NCI-H187 treated with DMSO at 0.1 percent for 48 hours (cell line): Measurements from ENCODE around the gene RHOJ.

Experiments
- DNase-seq: peaks from one replicate; lab custom pipeline; 2025; lab: John Stamatoyannopoulos, UW

RHOJ gene

GRCh38 chr14:63205866-63206265 lies 1.6 kb downstream of the RHOJ start:
- DNase-seq: no peak

DNA sequence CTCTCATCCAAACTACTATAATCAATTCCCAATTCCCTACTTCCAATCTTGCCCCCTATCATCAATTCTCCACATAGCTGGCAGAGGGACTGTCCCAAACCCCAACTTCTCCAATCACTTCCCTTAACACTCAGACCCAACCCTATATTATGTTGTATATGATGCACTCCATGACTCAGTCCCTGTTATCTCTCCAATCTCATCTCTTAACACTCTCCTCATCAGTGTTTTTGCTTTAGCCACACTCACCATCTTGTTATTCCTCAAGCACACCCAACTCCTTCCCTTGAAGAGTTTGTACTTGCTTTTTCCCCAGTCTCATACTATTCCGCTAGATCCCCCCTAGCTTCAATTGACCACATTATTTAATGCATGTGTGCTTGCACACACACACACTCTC lies 4.9 kb downstream of the RHOJ start:
- DNase-seq: no peak

DNA sequence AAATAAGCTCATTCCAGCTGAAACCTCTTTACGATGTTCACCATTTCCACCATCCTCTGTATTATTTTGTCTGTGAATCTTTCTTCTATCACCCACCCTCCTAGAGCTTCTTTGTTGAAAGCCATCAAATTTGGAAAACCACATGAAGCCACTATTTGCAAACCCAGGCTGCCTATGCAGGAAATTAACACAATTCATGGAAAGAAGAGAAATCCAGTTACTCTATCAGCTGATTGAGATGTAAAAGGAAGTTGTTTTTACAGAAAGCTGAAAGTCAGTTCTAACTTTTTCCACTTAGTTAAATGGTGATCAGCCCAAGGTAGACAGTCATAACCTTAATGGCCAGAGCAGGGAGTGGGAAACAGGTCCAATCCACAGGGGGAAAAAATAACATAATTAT lies 6.6 kb downstream of the RHOJ start:
- DNase-seq: no peak

DNA sequence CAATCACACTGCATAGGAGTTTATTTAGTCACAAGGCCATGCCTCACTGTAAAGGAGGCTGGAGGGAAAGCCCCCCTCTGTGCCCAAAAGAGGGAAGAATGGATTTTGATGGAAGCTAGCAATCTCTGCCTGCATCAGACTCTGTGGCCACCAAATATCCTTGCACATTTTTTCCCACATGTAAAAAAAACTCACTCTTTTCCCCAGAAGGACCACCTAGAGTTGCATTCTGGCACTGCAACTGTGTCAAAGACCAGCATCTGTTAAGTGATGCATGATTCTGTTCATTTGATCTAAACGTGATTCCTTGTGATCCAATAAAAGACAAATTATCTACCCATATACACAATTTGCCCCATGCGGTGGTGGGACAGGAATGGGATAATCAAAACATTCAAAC lies 8.0 kb downstream of the RHOJ start:
- no peak for DNase-seq

DNA sequence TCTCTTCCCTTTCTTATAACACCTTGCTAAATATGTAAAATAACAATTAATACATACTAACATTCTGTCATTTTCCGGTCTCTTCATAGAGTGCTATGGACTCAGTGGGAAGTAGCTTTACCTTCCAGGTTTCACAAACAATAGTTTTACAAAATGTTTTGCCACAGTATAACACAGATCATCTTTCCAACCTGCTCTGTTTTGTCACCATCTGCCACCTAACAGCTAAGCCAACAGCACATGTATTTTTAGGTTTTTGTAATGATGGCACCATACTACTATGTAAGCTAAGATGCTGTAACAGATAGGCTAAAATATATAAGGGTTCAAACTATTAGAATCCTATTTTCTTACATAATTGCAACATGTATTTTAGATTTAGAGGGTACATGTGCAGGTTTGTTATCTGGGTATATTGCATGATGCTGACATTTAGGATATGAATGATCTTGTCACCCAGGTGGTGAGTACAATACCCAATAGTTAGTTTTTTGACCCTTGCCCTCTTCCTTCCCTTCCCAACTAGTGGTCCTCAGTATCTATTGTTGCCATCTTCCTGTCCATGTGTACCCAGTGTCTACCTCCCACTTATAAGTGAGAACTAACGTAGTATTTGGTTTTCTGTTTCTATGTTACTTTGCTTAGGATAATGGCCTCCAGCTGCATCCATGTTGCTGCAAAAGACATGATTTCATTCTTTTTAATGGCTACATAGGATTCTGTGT lies 8.7 kb downstream of the RHOJ start:
- DNase-seq: no peak

- no peak for DNase-seq
These were observed 10.4 kb downstream of the RHOJ start for GRCh38 chr14:63214417-63215196.

DNA sequence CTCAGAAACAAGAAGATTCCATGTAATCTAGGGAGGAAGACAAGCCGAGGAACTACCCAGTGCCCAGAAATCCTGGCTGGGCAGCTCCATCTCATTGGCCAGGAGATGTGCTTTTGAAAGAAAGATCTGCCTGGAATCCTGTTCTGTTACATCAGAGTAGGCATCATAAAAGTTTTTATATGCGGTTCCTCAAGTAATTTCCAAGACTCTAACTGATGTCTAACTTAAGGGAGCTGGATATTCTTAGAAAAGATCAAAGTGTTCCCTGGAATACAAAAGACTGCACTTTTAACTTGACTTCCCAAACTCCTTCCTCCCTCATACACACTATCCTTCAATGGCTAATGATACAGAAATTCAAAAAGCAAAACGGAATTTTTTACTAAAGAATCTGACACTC lies 16.3 kb downstream of the RHOJ start:
- DNase-seq: no peak

DNA sequence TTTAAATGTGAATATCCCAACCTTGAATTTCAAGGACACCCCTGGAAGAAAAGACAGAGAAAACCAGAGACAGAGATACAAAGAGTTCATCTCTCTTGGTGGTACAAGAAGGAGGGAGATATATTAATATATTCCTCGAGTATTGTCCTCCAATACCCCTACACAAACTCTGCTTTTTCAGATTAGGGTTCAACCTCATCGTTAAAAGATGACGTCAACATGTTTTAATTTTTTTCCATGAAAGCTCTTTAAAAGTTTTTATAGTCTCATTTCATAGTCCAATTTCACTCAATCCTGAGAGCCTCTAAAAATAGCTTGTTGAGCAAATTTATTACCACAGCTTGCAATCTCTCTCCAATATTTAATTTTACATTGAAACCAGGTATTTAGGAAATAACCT lies 19.4 kb downstream of the RHOJ start:
- DNase-seq: no peak

- no peak for DNase-seq
These were observed 20.0 kb downstream of the RHOJ start for GRCh38 chr14:63224196-63224595.

- DNase-seq: no peak
These were observed 24.0 kb downstream of the RHOJ start for GRCh38 chr14:63228217-63228616.

- DNase-seq: no peak
These were observed 25.3 kb downstream of the RHOJ start for GRCh38 chr14:63229330-63230059.

DNA sequence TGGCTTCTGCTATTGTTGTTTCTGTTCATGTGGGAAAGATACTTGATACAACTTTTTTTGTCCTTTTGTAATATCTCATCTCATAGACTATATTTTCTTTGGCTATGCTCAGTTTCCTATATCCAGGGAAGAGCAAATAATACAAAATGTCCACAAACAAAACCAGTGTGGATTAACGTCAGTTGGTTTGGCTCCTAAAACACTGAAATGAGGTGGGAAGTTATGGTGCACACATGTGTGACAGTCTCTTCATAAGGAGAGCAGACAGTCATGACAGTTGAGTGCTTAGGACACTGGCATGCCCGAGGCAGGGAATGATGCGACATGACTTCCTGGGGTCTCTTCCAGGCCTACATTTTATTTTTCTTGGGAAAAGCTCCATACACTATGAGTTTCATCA lies 27.5 kb downstream of the RHOJ start:
- no peak for DNase-seq

DNA sequence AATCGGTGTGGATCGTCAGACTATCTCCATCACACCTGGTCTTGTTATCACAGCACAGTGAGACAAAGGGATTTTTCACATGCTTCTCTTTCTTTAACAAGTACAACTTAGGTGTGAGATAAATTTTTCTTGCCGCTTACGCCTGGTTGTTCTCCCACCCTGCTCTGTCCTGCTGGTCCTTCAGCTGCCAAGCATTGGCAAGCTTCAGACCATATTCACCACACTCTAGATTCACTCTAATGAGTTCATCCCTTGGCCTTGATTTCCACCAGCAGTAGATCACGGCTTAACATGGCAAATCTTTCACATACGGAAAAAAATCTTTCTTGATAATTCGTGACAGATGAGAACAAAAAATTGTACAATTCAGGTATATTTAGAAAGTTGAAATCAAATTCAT lies 33.5 kb downstream of the RHOJ start:
- no peak for DNase-seq

GRCh38 chr14:63240221-63240620 lies 36.0 kb downstream of the RHOJ start:
- DNase-seq: no peak

- DNase-seq: no peak
These were observed 36.9 kb downstream of the RHOJ start for GRCh38 chr14:63241096-63241495.

- no peak for DNase-seq
These were observed 39.4 kb downstream of the RHOJ start for GRCh38 chr14:63243646-63244045.

DNA sequence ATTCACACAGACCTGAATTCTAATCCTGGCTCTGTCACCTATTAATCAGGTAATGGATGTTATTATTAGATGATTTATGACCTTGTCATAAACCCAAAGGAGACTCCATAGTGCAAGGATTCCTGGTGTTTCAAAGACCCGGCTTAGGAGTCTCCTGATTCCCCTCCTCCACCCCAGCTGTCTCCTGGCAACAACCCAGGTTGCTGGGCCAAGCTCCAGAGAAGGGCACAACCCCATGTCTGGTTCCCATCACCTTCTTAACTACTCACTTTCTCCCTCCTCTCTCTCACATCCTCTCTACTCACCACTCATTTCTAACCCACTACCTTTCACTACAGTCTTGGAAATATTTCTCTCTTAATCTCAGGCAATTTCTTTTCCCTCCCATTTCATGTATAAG lies 41.6 kb downstream of the RHOJ start:
- no peak for DNase-seq

DNA sequence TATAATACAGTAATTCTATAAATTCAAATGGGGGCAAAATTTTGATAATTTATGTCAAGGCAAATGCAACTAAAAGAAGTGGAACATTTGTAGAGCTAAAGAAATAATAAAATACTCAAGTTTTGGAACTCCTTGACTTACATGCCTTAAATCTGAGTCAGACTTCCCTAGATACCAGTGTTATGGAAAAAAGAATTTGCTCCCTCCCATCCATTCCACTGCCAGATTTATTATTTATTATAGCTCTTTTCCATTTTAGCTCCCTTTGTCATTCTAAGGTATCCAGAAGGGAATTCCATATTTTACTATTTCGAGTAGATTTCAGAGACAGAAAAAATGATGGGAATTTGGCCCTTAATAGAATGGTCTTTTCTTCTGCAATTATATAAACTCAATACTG lies 44.0 kb downstream of the RHOJ start:
- no peak for DNase-seq

DNA sequence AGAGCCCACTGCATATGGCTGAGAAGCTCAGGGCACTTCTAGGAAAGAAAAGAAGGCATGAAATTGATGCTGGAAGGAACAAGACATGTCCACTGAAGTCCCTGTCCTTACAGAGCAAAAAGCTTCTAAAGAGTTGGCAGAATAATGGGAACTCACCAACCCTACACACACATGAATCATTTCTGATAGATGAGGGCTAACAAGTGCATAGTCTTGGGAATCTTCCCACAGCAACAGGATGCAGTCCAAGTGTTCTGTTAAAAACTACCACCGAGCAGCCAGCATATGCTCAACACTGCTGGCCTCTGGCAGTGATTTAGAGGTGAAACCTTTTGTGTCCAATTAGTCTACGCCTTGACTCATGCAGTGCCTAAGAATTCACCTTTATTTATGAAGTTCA lies 44.8 kb downstream of the RHOJ start:
- no peak for DNase-seq

DNA sequence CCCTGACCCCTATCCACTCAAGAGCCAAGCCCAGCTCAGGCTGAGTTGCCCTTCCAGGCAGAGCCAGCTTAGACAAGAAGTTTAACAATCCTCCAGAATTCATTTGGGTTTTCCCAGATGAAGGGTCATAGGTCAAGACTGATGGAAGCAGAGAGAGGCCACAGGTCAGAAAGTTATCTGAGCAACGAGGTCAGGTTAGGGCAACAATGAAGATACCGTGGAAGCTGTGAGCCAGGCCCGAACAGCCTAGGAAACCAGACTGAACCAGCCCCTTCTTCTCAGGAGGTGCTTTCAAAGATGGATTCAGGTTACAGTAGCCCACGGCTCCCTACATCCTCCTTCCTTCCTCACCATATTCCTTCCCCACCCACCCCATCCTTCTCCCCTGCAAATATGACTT lies 53.1 kb downstream of the RHOJ start:
- DNase-seq: no peak

DNA sequence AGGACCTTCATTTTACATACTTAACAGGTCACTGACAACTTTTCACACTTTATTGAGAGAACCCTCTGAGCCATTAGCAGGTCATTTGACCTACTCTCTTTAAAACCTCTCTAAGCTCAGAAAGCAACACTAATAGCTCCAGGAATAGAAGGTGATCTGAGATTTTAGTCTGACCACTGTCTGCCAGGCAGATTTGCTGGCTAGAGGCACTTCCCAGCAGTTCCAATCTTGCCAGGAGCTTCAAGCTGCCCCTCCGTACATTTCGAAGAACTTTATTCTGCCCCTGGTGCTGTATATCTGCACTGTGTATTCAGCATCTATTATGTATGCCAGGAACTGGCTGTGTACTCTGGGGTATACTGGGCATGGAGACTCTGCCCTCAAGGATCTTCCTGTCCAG lies 58.2 kb downstream of the RHOJ start:
- no peak for DNase-seq

DNA sequence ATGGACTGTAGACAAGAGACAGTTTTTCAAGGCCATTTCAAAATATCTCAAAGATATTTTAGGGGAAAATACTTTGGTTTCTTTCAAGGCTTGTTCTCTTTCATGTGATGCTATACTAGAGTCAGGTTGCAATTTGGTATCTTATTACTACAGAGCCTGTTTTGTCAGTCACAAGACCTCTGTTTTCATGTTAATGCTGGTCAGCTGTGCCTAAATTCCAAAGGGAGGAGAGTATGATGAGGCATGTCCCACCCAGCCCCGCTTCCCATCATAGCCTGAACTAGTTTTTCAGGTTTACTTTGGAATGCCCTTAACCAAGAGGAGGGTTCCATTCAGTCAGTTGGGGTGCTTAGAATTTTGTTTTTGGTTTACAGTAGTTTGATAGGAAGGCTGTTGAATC lies 61.9 kb downstream of the RHOJ start:
- DNase-seq: no peak

DNA sequence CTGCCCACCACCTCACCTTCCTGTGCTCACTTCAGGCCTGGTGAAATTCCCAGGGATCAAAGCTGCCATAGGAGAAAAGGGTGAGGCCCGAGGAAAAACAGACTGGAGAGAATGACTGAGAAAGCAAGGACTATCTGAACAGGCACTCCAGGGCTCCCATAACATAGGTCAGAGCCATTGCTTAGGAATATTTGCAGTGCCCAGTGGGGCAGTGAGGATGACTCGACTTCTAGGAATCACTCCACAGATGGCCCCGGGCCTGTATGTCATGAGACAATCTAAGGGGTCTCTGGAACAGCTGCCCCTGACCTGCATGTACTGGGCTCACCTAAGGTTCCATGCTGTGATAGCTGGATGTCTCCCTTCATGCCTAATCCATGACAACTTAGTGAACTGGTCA lies 62.9 kb downstream of the RHOJ start:
- DNase-seq: no peak
